C4-2B (cell line): ENCODE results near the gene LMO4.

ENCODE experiments used
- CTCF ChIP-seq: fragments of 450-650 bp; conservative IDR thresholded peaks from 2 replicates; pipeline ENCODE4 v1.5.1; 2017; ENCODE audit warnings: mild to moderate bottlenecking
- ZFX ChIP-seq: fragments of 450-650 bp; IDR thresholded peaks from 2 replicates; pipeline ENCODE4 v1.6.1; 2017

GRCh38 chr1:87292684-87293493, 35.8 kb upstream of the LMO4 start:
- TF ChIP-seq CTCF (peak; percentile 87), ZFX (no peak)
